ENCODE results near the gene DNAJC4.

DNAJC4 gene, protein sequence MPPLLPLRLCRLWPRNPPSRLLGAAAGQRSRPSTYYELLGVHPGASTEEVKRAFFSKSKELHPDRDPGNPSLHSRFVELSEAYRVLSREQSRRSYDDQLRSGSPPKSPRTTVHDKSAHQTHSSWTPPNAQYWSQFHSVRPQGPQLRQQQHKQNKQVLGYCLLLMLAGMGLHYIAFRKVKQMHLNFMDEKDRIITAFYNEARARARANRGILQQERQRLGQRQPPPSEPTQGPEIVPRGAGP

DNA sequence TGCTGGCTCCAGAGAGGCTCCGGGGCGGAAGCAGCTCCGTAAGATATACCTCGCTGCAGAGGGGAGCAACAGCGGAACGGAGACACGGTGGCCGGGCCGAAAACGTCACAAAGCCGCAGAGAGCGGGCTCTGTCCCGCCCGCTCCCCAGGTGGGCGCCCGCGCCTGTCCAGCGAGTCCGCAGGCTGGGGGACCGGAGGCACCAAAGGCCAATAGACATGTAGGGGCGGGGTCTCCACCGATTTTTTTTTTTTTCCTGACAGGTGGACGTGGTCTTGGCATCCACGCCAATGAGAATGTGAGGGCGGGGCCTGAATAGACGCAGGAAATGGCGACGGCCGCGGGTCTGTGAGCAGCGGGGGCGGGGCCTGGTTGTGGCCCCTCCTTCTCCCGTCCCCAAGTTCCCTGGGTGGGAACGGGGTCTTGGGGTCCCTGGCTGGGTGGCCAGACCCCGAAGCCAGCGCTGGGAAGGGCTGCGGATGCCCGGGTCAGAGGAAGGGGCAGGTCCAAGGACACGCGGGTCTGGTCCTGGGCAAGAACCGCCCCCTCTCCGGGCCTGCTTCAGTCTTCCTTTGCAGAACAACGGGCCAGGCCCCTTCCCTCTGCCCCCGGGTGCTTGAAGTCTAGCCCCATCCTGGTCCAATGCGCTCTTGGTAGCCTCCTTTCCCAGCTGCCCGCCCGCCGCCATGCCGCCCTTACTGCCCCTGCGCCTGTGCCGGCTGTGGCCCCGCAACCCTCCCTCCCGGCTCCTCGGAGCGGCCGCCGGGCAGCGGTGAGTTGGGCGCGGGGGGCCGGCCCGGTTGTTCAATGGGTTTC is at the start of gene DNAJC4:
TSS of gene DNAJC4 (plus strand) at position 378 of the 814 bp plus-strand sequence. CDS start at position 685, 307 bp downstream.
- DNase-seq = peak; percentile 42 to 94 (median 84)

DNA sequence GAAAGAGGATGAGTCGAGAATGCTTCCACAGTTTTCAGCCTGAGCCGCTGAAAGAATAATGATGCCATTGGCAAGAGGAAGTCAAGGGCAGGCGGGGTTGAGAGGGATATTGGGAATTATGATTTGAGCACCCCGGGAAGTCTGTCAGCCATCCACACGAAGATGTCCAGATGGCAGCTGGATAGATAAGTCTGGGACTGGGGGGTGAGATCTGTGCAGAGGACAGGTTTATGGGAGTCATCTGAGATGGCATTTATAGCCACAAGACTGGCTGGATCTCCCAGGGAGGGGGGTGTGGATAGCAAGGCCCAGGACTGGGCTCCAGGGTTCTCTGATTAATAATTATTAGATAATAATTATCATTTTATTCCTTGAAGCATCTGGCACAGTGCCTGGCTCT is 49.5 kb upstream of the DNAJC4 start:
- DNase-seq = peak in 1 of 14 donors; percentile 39

DNA sequence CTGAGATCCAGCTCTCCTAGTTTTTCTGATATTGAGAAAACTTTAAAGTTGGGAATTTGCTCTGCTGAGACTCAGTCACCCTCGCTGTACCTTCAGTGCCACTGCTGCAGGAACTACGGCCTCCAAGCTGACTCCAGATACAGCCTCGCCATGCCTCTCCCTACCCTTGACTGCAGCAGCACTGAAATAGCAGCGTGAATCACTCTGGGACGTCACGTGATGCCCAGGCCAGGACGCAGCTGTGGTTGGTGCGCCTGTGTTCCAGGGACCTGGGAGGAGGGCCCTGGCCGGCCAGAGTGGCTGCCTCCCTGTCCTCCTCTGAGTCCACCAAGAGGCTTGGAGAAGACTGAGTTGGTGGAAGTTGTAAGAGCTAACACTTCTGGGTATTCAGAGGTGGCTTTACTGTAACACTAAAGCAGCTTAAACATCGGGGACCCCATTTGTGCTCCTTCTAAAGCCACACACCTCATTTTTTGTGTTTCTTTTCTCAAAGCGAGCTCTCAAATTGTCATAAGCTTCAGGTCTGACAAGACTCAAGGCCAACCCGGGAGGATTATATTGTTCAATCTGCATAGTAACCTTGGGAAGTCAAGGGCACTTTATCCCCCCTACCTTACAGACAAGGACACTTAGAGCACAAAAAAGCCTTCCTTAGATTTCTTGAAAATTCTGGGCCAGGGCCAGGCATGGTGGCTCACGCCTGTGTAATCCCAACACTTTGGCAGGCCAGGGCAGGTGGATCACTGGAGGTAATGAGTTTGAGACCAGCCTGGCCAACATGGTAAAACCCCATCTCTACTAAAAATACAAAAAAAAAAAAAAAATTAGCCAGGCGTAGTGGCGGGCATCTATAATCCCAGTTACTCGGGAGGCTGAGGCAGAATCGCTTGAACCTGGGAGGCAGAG is 48.6 kb upstream of the DNAJC4 start:
- peak; percentile 46 to 94 (median 84) for DNase-seq

DNA sequence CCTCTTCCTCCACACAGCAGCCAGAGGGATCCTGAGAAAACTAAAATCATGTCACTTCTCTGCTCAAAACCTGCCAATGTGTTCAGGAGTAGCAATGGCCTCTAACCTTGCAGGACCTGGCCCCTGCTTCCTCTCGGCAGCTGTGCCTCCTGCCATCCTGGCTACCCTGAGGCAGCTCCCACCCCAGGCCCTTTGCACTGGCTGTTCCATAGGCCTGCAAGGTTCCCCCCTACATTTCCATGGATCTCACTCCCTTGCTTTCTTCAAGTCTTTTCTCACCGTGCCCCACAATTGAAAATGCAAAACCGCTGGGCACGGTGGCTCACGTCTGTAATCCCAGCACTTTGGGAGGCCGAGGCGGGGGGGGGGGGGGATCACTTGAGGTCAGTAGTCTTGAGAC is 46.5 kb upstream of the DNAJC4 start:
- no peak for DNase-seq

DNA sequence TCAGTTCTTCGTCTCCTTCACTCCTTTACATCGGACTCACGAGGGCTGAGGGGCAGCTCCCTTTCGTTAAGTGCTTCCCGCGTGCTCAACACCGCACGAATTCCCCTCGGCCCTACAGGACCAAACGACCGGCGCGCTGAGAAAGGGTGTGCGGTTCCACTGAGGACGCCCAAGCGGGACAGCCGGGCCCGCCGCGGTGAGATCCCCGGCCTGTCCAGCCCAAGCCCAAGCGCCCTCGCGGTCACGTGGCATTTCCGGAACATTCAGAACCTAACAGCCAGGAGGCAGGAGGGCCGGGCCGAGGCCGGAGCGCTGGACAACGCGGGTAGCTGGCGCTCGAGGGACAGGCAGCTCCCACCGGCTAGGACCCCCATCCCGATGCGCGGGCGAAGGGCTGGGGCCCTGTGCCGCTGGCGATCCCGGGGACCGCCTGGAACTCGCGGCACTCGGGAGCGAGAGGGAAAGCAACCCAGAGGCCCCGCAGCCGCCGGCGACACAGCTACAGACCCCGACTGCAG is 45.1 kb upstream of the DNAJC4 start:
- peak in 13 of 14 donors; percentile 86 to 98 (median 95) for DNase-seq

DNA sequence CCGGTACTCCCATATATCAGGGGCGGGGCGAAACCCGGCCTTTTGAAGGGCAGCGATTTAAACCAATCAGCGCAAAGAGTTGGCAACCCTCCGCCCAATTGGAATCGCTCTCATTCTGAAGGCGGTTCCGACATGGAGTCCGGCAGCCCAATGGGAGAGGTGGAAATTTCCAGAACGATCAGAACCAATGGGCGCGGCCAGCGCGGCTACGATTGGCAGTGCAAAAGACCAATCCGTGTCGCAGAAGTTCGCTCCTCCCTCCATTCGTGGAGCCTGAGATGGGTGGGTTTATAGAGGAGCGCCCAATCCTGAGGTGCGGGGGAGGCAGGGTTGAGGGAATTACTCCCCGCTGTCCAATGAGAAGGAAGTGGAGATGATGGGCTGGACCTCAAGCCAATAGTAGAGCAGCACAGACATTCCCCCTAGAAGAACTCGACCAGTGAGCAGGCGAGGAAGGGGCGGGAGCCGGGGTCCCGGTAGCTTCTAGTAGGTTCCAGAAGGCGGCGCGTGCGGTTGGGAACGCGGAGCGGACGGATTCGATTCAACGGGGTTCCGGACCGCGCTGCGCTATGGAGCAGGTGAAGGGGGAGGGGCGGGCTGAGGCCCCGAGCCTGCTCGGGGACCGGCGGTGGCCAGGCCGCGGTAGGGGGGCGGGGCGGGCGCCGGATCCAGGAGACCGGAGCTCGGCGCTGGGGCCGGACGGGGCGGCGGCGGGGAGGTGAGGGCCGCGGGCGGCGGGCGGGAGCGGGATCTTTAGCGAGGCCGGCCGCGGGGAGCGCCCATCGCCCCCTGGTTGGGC is 44.5 kb upstream of the DNAJC4 start, which contains the start of gene STIP1:
TSS of gene STIP1 (plus strand) at position 479 of the 799 bp plus-strand sequence. CDS start at position 570, 91 bp downstream.
- DNase-seq = peak; percentile 94 to 100 (median 100)

DNA sequence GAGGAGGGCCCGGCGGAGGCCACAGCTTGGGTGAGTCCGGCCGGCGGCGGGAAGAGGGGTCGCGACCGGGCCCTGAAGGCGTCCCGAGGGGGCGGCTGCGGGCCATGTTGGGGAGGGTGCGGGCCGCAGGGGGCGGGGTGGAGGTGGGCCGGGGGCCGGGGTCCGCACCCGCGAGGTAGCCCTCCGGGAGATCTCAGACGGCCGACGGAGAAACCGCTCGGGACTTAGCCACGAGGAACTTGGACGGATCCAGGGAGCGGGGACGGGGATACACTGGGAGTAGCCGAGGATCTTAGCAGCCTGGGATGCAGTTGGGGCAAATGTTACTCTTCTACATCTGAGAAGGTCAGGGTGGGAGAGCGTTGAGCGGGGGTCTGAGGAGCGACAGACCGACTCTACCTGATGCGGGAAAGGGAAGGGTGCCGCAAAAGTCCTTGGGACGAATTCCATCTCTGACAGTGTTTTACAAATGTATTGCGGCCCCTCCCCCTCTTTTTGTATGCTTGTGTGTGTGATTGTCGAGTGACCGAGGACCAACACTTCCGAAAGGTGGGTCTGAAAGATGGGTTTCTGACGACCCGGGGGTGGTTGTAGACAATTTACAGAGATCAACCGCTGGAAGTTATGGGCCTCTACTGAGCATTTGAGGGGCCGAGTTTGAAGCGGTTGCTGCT is 43.7 kb upstream of the DNAJC4 start:
- peak in 7 of 14 donors; percentile 14 to 63 (median 52) for DNase-seq

DNA sequence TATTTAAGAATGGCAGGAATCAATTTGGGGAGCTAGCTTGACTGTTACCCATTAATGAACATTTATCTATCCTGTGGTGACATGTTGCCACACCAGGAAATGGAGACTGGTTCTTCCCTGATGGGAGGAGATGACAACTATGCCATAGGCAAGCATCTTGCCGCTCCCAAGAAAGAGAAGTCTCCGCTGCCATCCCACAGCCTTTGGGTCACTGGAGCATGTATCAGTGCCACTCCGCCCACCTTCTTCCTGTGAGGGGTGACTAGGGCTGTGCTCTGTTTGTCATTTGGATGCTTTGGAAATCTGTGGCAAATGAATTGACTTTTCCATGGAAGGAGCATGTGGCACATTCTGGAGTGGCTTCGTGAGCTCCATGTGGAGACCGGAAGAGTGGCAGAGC is 37.9 kb upstream of the DNAJC4 start:
- no peak for DNase-seq

DNA sequence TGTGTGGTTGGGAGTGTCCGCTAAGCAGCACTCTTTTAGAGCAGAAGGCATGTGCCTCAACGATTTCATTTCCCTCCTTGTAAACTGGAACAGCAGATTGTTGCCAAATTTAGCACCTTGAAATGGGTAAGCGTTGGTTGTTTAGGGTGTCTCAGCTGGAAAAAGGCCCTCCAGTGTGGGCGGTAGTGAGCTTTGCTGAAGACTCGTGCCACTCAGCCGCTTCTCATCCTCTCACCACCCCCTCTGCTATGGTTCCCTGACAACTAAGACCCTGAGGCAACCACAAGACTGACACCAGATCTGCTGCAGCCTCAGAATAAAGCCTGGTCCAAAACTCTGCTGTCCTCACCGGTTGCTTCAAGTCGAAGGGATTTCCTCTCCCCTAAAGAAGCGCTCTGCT is 33.7 kb upstream of the DNAJC4 start:
- DNase-seq = no peak

DNA sequence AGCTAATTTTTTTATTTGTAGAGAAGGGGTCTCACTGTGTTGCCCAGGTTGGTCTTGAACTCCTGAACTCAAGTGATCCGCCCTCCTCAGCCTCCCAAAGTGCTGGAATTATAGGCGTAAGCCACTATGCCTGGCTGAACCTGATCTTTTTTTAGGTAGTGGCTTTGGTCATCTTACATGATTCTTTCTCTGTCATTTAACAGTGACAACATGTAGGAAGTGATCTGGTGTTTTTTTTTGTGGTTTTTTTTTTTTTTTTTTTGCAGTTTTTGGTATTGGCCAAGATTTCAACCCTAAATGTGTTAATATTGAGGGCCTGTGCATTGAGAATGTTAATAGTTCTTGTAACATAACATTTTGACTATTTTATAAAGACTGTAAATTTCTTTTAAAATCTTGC is 31.8 kb upstream of the DNAJC4 start:
- no peak for DNase-seq

DNA sequence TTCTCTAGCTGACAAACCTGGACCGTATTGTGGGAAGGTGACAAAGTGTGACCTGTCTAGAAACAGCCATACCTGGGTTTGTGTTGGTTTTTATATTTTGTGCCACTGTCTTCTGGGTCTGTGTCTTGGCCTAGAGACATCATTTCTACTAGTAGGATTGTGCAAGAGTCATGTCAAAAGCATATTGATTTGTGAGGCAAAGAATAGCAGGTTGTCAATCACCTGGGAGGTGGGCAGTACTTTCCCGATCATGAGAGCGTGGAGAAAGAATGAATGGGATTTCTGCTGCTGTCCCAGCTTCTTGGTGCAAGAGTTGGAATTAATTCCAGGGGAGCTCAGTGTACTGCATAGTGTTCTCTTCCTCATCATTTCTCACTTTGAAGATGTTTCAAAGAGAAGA is 28.8 kb upstream of the DNAJC4 start:
- DNase-seq = no peak

DNA sequence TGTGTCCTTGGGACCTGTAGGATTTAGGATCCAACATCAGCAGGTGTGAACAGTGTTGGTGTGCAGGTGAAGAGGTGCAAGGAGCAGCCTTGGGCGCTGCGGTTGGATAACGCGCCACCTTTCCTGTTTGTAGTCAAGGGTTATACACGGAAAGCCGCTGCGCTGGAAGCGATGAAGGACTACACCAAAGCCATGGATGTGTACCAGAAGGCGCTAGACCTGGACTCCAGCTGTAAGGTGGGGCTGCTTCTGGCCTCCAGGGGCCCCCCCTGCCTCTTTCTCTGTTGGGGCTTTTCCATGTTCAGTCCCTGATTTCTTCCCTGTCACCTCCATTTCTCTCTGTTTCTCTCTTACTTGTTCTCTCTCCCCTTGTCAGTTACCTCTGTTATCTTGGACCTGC is 27.4 kb upstream of the DNAJC4 start:
- no peak for DNase-seq

DNA sequence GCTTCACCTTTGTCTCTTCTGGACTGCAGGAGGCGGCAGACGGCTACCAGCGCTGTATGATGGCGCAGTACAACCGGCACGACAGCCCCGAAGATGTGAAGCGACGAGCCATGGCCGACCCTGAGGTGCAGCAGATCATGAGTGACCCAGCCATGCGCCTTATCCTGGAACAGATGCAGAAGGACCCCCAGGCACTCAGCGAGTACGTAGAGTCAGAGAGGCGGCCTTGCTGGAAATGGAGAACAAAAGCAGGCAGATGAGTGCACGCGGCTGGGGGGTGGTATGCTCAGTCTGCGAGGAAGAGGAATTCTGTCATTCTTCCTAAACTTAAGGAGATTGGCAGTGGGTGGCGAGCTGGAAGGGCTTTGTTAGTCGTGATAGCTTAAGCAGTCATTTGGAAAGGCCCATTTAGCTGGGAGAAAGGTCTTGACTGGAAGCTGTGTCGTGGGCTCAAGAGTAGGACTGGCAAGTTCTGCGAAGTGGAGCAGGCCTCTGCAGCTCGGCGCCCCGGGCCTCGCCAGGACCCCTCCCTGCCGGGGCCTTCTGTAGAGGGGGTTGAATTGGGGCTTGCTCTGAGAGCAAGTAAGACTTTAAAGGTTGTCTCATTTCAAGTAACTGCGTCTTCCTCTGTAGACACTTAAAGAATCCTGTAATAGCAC is 26.8 kb upstream of the DNAJC4 start:
- no peak for DNase-seq

DNA sequence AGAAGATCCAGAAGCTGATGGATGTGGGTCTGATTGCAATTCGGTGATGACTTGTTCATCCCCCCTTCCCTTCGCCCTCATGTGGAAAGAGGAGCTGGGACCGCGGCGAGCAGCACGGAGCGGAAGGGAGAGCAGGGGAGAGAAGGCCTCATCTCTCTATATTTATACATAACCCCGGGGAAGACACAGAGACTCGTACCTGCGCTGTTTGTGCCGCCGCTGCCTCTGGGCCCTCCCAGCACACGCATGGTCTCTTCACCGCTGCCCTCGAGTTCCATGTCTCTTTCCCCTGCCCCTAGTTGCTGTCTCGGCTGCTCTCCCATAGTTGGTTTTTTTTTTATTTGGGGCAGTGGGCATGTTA is 26.3 kb upstream of the DNAJC4 start:
- no peak for DNase-seq

DNA sequence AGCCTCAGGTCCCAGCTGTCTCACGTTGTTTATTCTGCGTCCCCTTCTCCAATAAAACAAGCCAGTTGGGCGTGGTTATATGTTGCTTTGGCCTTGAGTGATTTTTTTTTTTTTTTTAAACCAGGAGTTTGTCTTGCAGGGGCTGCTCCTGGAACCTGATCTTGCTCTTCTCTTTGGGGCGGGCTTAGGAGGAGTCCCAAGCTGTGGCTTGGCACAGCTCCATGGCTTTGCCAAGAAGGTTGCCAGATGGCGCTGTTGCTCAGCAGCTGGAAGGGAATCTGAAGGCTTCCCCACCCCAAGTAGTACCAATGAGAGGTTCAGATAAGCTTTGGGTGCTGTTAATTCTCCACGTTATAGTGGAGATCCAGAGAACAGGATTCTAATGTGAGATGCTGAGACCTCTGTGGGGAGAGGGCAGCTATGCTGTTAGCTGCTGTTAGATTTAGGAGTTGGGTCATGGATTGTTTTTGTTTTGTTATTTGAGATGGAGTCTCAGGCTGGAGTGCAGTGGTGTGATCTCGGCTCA is 25.8 kb upstream of the DNAJC4 start:
- peak in 12 of 14 donors; percentile 19 to 71 (median 46) for DNase-seq

DNA sequence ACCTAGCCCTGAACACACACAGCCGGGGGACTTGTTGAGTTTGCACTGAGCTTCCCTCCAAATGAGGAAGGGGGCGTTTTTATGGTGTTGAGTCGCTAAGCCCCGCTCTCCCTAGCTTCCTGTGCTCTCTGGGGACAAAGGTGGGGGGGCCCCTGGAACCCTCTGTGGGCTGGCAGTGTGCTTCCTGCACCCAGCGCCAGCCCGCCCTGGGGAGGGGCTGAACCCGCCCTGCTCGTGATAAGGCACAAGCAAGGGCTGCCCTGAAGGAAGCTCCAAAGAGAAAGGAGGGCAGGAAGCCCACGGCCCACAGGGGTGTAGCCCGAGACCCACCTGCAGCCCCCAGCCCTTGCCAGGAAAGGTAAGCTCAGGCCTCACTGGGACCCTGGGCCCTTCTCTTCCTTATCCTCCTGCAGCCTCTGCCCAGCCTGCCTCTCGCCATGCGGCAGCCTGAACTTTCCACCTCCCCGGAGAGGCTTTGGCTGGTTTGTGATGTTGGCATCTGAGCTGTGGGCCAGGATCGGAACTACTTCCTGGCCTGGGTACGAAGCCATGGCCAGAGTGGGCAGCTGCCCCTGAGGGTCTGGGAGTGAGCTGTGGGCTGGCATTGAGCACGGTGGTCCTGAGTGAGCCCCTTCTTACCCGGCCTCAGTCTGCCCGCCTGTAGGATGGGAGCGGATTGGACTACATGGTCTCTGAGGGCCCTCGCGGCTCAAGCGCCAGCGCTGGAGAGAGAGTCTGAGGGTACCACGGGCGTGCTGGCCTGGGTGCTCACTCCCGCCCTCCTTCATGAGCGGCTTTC is 23.7 kb upstream of the DNAJC4 start, which contains the start of gene FERMT3:
TSS of gene FERMT3 (plus strand) at position 265 of the 799 bp plus-strand sequence. CDS start 644 bp downstream, outside the sequence.
- peak in 5 of 14 donors; percentile 14 to 50 (median 35) for DNase-seq

DNA sequence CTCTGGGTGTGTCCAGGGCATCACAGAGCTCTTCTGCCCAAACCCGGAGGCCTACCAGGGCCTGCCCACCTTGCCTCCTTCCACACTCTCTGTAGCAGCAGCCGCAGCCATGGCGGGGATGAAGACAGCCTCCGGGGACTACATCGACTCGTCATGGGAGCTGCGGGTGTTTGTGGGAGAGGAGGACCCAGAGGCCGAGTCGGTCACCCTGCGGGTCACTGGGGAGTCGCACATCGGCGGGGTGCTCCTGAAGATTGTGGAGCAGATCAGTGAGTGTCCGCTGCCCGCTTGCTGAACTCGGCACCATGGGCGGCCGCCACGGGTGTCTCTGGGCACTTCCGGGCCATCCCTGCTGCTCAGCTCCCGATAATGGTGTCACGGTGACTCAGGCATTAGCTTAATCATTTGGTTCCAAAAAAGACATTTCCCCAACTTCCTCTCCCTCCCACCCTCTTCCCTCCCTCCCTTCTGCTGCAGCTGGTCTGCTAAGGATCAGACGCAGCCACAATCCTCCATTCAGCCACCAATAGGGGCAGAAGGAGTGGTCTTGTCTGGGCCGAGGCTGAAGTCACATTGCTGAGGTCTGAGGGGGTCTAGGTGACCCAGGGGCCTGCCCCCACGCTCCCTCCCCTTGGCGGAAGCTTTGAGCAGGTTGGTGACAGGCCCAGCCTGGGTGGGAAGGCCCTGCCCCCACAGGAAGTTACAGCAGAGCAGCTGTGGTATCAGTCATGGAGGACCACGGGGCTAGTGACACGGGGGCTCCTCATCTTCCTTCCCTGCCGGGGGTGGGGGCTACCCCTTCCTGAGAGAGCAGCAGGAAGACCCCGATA is 22.9 kb upstream of the DNAJC4 start:
- DNase-seq = peak in 5 of 14 donors; percentile 30 to 52 (median 39)
